Peyer's patch (tissue), 4 donors: Measurements from ENCODE around the gene RAD54L. TPM values are rescaled to one million over a fixed set of nuclear protein-coding genes. Genes with fewer than 3 reads are reported as not detected.

Experiments used
- DNase-seq, 3 donors: peaks; one replicate each; pipeline ENCODE4 v3.0.0-alpha.2; 2017 to 2019
- H3K27ac ChIP-seq, 4 donors: fragments of 200-600 bp; sonication (generic); one replicate each; pipeline ENCODE4 v1.5.1; 2016 to 2019
- H3K27me3 ChIP-seq, 2 donors: fragments of 200-600 bp; sonication (generic); one replicate each; pipeline ENCODE4 v1.5.1; 2019
- H3K36me3 ChIP-seq, 3 donors: fragments of 200-600 bp; sonication (generic); one replicate each; pipeline ENCODE4 v1.5.1; 2016 to 2019
- H3K4me1 ChIP-seq, 4 donors: fragments of 200-600 bp; sonication (generic); one replicate each; pipeline ENCODE4 v1.5.1; 2016 to 2019
- H3K4me3 ChIP-seq, 4 donors: fragments of 200-600 bp; sonication (generic); 1 replicate in 3 of 4; 2 replicates in 1 of 4; pipeline ENCODE4 v1.5.1; 2016 to 2019; ENCODE audit warnings: mild to moderate bottlenecking in 1 of 4
- H3K9me3 ChIP-seq, 4 donors: fragments of 200-600 bp; sonication (generic); one replicate each; pipeline ENCODE4 v1.5.1; 2016 to 2019; ENCODE audit warnings: mild to moderate bottlenecking in 1 of 4
- CTCF ChIP-seq, 6 experiments: fragments of 450-650 bp in 4 of 6; fragments of 200-600 bp in 2 of 6; sonication (generic) in 1 of 6; IDR thresholded peaks; one replicate each; pipeline ENCODE4 v1.5.1; 2017 to 2019; ENCODE audit warnings: antibody characterized with exemption in 6 of 6, mild to moderate bottlenecking in 3 of 6, moderate library complexity in 1 of 6
- POLR2A ChIP-seq, 2 donors: fragments of 450-650 bp; IDR thresholded peaks; one replicate each; pipeline ENCODE4 v1.5.1; 2017; ENCODE audit warnings: antibody characterized with exemption in 2 of 2, mild to moderate bottlenecking in 2 of 2, moderate library complexity in 2 of 2
- total RNA-seq, 4 donors: library from RNA; depleted of rRNA; stranded (reverse); fragments of >200 nt; gene quantifications; one replicate each; pipeline ENCODE4 v1.1.0, GENCODE V29; 2016

Gene RAD54L
- total RNA-seq, 4 donors from 2014 or later, result 3.9 to 71.8 (median 10.3) TPM

- Histone ChIP-seq H3K9me3 (no peaks in the 10 kb centered on the region), H3K4me3 (no peak overlapping the region), H3K36me3 (no peaks in the 10 kb centered on the region), H3K4me1 (no peaks in the 10 kb centered on the region), H3K27me3 (no peaks in the 10 kb centered on the region), H3K27ac (no peak overlapping the region)
- no peak for DNase-seq
- TF ChIP-seq POLR2A (IDR thresholded peaks at IDR 0.05) (no peak), CTCF (IDR thresholded peaks at IDR 0.05) (no peak)
Observed at GRCh38 chr1:46263146-46263545, 15.6 kb downstream of the RAD54L start.

GRCh38 chr1:46268578-46268977 is 21.0 kb downstream of the RAD54L start:
- Histone ChIP-seq H3K9me3 (no peaks in the 10 kb centered on the region), H3K27ac (no peak overlapping the region)

GRCh38 chr1:46274225-46275029 is 26.9 kb downstream of the RAD54L start:
- Histone ChIP-seq H3K36me3 (peaks cover 0 to 15% (median 0%) of the 10 kb centered on the region in 3 donors), H3K27me3 (no peaks in the 10 kb centered on the region), H3K4me1 (no peaks in the 10 kb centered on the region), H3K27ac (no peak overlapping the region), H3K9me3 (no peaks in the 10 kb centered on the region), H3K4me3 (no peak overlapping the region)
- no peak for DNase-seq
- TF ChIP-seq POLR2A (IDR thresholded peaks at IDR 0.05) (no peak), CTCF (IDR thresholded peaks at IDR 0.05) (no peak)

More at GRCh38 chr1:46268578-46268977, 21.0 kb downstream of the RAD54L start:
- no peak for TF ChIP-seq CTCF (IDR thresholded peaks at IDR 0.05)
- no peak for TF ChIP-seq POLR2A (IDR thresholded peaks at IDR 0.05)
- H3K4me1 ChIP-seq, result no peaks in the 10 kb centered on the region
- no peak overlapping the region for H3K4me3 ChIP-seq
- H3K36me3 ChIP-seq, result no peaks in the 10 kb centered on the region
- no peaks in the 10 kb centered on the region for H3K27me3 ChIP-seq
- no peak for DNase-seq

- no peaks in the 10 kb centered on the region for H3K4me1 ChIP-seq
- H3K4me3 ChIP-seq, result no peak overlapping the region
- DNase-seq, result no peak
- no peaks in the 10 kb centered on the region for H3K27me3 ChIP-seq
- H3K27ac ChIP-seq, result no peak overlapping the region
- TF ChIP-seq CTCF (IDR thresholded peaks at IDR 0.05) (no peak), POLR2A (IDR thresholded peaks at IDR 0.05) (no peak)
- no peaks in the 10 kb centered on the region for H3K9me3 ChIP-seq
- peaks cover 0 to 21% (median 0%) of the 10 kb centered on the region in 3 donors for H3K36me3 ChIP-seq
Observed at GRCh38 chr1:46275030-46275337, 27.4 kb downstream of the RAD54L start.

GRCh38 chr1:46277658-46278373 is 30.3 kb downstream of the RAD54L start:
- H3K36me3 ChIP-seq, result peaks cover 0 to 37% (median 0%) of the 10 kb centered on the region in 3 donors
- no peak for DNase-seq
- no peaks in the 10 kb centered on the region for H3K27me3 ChIP-seq
- H3K9me3 ChIP-seq, result no peaks in the 10 kb centered on the region
- H3K4me1 ChIP-seq, result no peaks in the 10 kb centered on the region
- no peak overlapping the region for H3K27ac ChIP-seq
- no peak for TF ChIP-seq POLR2A (IDR thresholded peaks at IDR 0.05)
- TF ChIP-seq CTCF (IDR thresholded peaks at IDR 0.05), result no peak
- H3K4me3 ChIP-seq, result no peak overlapping the region
